ENCODE results near the gene MTARC1.
A peak's percentile ranks its signal among the peaks of the same experiment; 100 is the strongest.

MTARC1 gene

GRCh38 chr1:220770245-220770913 lies 16.3 kb upstream of the MTARC1 start:
- no peak for DNase-seq (ENCODE audit: low read depth)
- TF ChIP-seq CTCF (conservative IDR thresholded peaks at IDR 0.05; ENCODE audit: low read length) = no peak
- H3K4me3 ChIP-seq (ENCODE audit: low read length) = no peak overlapping the region

GRCh38 chr1:220772846-220773245 lies 13.9 kb upstream of the MTARC1 start:
- no peak for TF ChIP-seq CTCF (conservative IDR thresholded peaks at IDR 0.05; ENCODE audit: low read length)
- H3K4me3 ChIP-seq (ENCODE audit: low read length) = no peak overlapping the region
- no peak for DNase-seq (ENCODE audit: low read depth)

DNA sequence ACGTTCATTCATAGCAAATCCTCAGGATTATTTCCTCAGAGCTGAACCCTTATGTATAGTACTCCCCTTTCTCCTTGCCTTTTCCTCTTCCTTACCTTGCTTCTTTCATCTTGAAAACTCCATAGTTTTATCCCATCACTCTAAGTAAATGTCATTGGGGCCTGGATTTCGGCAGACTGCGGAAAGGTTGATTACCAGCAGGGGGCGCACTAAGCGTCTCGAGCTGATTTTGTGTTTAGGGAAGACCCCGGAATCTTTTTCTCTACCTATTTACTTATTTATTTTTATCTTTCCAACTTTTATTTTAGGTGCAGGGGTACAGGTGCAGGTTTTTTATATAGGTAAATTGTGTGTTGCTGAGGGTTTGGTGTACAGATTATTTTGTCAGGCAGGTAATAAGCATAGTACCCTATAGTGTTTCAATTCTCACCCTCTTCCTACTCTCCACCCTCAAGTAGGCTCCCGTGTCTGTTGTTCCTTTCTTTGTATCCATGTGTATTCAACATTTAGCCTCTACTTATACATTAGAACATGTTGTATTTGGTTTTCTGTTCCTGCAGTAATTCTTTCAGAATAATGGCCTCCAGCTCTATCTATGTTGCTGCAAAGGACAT lies 11.4 kb upstream of the MTARC1 start:
- DNase-seq (ENCODE audit: low read depth) = peak; percentile 12
- TF ChIP-seq CTCF (conservative IDR thresholded peaks at IDR 0.05; ENCODE audit: low read length) = peak; percentile 80

DNA sequence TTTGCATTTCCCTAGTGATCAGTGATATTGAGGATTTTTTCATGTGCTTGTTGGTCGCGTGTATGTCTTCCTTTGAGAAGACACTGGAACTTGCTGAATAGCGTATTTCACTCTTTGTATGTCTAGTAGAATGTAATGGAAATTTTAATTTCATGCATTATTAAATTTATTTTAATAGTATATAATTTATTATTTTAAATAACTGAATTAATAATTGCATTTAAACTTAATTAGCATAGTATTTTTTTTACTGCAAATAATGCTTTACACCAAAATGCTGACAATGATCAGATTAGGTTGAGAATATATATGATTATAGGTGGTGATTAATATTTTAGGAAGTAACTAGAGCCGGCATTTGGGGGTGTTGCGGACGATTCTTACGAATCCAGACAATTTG lies 10.5 kb upstream of the MTARC1 start:
- TF ChIP-seq CTCF (conservative IDR thresholded peaks at IDR 0.05; ENCODE audit: low read length) = no peak
- DNase-seq (ENCODE audit: low read depth) = no peak

More for the DNA sequence above, 11.4 kb upstream of the MTARC1 start:
- no peak overlapping the region for H3K4me3 ChIP-seq (ENCODE audit: low read length)

DNA sequence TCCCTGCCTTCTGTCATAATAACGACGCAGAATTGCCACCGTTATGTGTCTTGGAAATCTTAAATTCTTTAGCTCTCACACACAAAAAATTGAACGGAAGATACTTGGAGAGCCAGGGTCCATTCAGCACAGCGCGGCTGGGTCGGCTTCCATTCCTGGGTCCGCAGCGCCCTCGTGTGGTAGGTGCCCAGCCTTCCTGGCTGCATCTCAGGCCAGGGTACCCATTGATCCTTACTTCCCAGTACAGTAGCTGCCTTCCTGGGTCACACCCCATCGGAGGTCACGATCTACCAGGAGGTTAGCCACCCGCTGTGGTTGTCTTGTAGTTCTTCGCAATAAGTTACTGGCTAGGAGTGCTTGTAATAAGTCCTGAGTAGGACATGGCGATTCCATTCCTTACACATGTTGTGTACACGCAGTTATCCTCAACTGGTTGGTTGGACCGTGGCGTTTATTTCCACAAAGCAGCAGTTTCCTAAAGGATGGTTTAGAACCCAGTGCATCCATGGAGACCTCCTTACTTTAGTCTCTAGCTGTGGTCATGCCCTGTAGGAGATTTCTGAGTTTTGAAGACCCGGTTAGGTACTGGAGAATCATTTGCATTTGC lies 9.9 kb upstream of the MTARC1 start:
- peak; percentile 59 for DNase-seq (ENCODE audit: low read depth)
- peak; percentile 92 for TF ChIP-seq CTCF (conservative IDR thresholded peaks at IDR 0.05; ENCODE audit: low read length)

More for the DNA sequence above, 10.5 kb upstream of the MTARC1 start:
- H3K4me3 ChIP-seq (ENCODE audit: low read length) = no peak overlapping the region

DNA sequence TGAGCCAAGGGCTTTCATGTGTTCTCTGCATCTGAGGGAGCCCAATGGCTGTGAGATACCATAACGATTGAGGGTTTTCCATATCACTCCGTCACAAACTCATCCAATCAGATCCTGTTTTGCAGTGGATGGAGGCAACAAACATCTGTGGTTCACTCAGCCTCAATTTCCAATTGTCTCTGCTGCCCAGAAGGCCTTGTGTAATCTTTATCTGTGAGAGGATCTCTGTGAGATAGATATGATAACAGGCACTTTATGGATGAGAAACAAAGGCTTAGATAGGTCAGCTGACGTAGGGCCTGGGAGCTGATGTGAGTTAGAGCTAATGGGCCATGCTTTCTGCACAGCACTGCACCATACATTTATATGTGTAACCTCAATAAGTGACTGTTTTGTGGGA lies 3.3 kb upstream of the MTARC1 start:
- no peak for DNase-seq (ENCODE audit: low read depth)
- no peak for TF ChIP-seq CTCF (conservative IDR thresholded peaks at IDR 0.05; ENCODE audit: low read length)
- no peak overlapping the region for H3K4me3 ChIP-seq (ENCODE audit: low read length)

More for the DNA sequence above, 9.9 kb upstream of the MTARC1 start:
- H3K4me3 ChIP-seq (ENCODE audit: low read length) = no peak overlapping the region

DNA sequence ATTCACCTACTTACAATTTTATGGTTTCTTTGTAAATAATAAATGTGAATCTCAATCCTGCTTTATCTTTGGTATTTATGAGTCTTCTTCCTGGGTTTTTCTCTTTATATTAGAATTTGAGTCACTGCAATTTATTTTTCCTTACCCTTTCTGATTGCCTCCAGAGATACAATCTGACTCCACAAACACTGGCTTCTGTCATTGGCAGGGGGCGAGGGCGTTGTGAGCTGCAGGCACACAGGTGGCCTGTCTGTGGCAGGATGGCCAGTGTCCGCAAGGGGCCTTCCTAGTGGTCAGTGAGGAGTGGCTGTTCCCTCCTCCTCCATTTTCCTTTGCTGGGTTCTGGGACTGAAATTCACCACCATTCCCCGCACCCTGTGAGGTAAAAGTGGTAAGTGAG lies 2.0 kb upstream of the MTARC1 start:
- H3K4me3 ChIP-seq (ENCODE audit: low read length) = no peak overlapping the region
- no peak for TF ChIP-seq CTCF (conservative IDR thresholded peaks at IDR 0.05; ENCODE audit: low read length)
- DNase-seq (ENCODE audit: low read depth) = no peak

All from AG10803 (cell line).